GM23248 (cell line): Measurements from ENCODE around the gene AP3S1.

Source experiments
- EZH2 ChIP-seq: fragments of 200-600 bp; sonication (generic); IDR thresholded peaks from 2 replicates; pipeline ENCODE4 v1.6.1; 2018; ENCODE audit warnings: antibody characterized with exemption, mild to moderate bottlenecking; ENCODE audit not compliant: insufficient read depth, poor library complexity, severe bottlenecking
- EZH2phosphoT487 ChIP-seq: fragments of 200-600 bp; sonication (generic); IDR thresholded peaks from 2 replicates; pipeline ENCODE4 v1.6.1; 2018; ENCODE audit warnings: antibody characterized with exemption, moderate library complexity, mild to moderate bottlenecking, low read depth; ENCODE audit not compliant: insufficient read depth

DNA sequence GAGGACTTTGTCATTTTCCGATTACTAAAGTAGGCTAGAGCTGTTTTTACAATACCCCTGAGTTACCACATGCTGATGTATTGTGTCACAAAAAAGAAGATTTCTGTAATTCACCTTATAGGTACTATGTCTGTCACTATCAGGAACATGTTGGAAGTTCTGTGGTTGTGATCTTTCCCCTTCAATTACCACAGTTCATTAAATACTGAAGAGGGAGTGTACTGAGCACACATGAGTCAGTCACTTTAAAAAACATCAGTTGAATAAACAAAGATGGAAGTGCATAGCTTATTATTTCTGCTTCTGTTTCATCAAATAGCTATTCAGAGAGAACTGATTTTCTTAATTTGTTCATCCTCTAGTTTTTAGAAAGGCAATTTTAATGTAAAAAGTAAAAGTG lies 31.7 kb downstream of the AP3S1 start:
- no peak for TF ChIP-seq EZH2
- no peak for TF ChIP-seq EZH2phosphoT487
